SH-SY5Y (cell line): Measurements from ENCODE around the gene SETD1A.

Experiments
- GATA2 ChIP-seq: IDR thresholded peaks from 2 replicates; pipeline ENCODE4 v1.6.1; 2011; ENCODE audit warnings: mild to moderate bottlenecking, low read depth, low read length
- GATA3 ChIP-seq: IDR thresholded peaks from 2 replicates; pipeline ENCODE4 v1.6.1; 2011; ENCODE audit warnings: low read depth, mild to moderate bottlenecking, low read length, moderate library complexity

DNA sequence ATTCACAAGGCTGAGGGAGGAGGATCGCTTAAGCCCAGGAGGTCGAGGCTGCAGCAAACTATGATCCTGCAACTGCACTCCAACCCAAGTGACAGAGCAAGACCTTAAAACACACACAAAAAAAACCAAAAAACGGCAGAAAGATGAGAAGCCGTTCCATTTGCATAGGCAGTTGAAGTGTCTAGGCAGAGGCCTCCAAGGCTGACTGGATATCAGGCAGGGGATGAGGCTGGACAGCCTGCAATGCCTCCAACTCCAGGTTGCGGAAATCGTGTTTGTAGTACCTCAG lies 36.2 kb upstream of the SETD1A start:
- TF ChIP-seq GATA2, result no peak
- no peak for TF ChIP-seq GATA3
